Natural killer cell (primary cell): ENCODE results near the gene CDR2L. TPM values are rescaled to one million over a fixed set of nuclear protein-coding genes. Genes with fewer than 3 reads are reported as not detected.

ENCODE experiments used
- ATAC-seq, 3 donors: fragments of 150-1000 bp in 2 of 3; fragments of 200-7000 bp in 1 of 3; cut with Tn5 transposase; 1 replicate in 1 of 3; 2 replicates in 2 of 3; pipeline ENCODE4 v1.10.0; 2021; ENCODE audit warnings: mild to moderate bottlenecking in 2 of 3, moderate library complexity in 2 of 3
- DNase-seq, 2 donors: peaks; one replicate each; pipeline versions ENCODE4 v3.0.0 to v3.0.0-alpha.2; 2013 to 2021; ENCODE audit warnings: mixed read lengths in 1 of 2
- H3K27ac ChIP-seq: one replicate; pipeline ENCODE4 v1.5.1; 2013; ENCODE audit warnings: mild to moderate bottlenecking, low read length
- H3K27me3 ChIP-seq: one replicate; pipeline ENCODE4 v1.6.1; 2013; ENCODE audit warnings: low read length; ENCODE audit not compliant: control insufficient read depth, insufficient read depth
- H3K36me3 ChIP-seq: one replicate; pipeline ENCODE4 v1.6.1; 2013; ENCODE audit warnings: low read length; ENCODE audit not compliant: control insufficient read depth, insufficient read depth
- H3K4me1 ChIP-seq: one replicate; pipeline ENCODE4 v1.6.1; 2013; ENCODE audit warnings: low read length; ENCODE audit not compliant: control insufficient read depth, insufficient read depth
- H3K4me3 ChIP-seq: one replicate; pipeline ENCODE4 v1.5.1; 2013; ENCODE audit warnings: low read length
- H3K9me3 ChIP-seq: one replicate; pipeline ENCODE4 v1.6.1; 2013; ENCODE audit warnings: low read length; ENCODE audit not compliant: control insufficient read depth, insufficient read depth
- H3K27ac Mint-ChIP-seq, 2 donors: one replicate each; pipeline ENCODE4 v1.8.0; 2022; ENCODE audit warnings: mild to moderate bottlenecking in 2 of 2, mixed read lengths in 2 of 2, moderate library complexity in 1 of 2
- H3K27me3 Mint-ChIP-seq, 2 donors: one replicate each; pipeline ENCODE4 v1.8.0; 2022; ENCODE audit warnings: low read depth in 2 of 2, mixed read lengths in 2 of 2
- H3K36me3 Mint-ChIP-seq: one replicate; pipeline ENCODE4 v1.8.0; 2022; ENCODE audit warnings: mixed read lengths
- H3K4me1 Mint-ChIP-seq, 2 donors: one replicate each; pipeline ENCODE4 v1.8.0; 2022; ENCODE audit warnings: mixed read lengths in 2 of 2
- H3K4me3 Mint-ChIP-seq: one replicate; pipeline ENCODE4 v1.8.0; 2022; ENCODE audit warnings: mild to moderate bottlenecking, moderate library complexity, mixed read lengths
- H3K9me3 Mint-ChIP-seq, 2 donors: one replicate each; pipeline ENCODE4 v1.8.0; 2022; ENCODE audit warnings: mixed read lengths in 2 of 2
- CTCF ChIP-seq: fragments of 200-600 bp; IDR thresholded peaks from one replicate; pipeline ENCODE4 v1.8.0; 2022; ENCODE audit warnings: antibody characterized with exemption
- WGBS: methylation state at CpG from one replicate; pipeline ENCODE4 v1.1.7; 2013; ENCODE audit warnings: missing lambda C conversion rate; ENCODE audit not compliant: insufficient coverage; 5-methylcytosine and 5-hydroxymethylcytosine counted together
- intact Hi-C: fragments of 100-400 bp; cut with micrococcal nuclease; formaldehyde crosslinking; loops from one replicate; pipeline ENCODE4 v1.14.2; 2022
- total RNA-seq, 4 donors: library from RNA; stranded (reverse); fragments of 120-200 nt in 1 of 4; gene quantifications; one replicate each; pipeline versions ENCODE4 v1.2.3 to v1.2.4, GENCODE V29; 2013 to 2022

CDR2L gene
- total RNA-seq, 3 donors from 2014 or later (not counting 1 experiment from before 2014, with no cell fraction given): 0.14 to 0.23 TPM; not detected in 1

GRCh38 chr17:75049057-75049456 lies 61.6 kb downstream of the CDR2L start:
- 100% methylated on average over 4 of the region's 5 CpGs for WGBS
- H3K4me1 ChIP-seq: peaks cover 19% of the 10 kb centered on the region
- H3K36me3 ChIP-seq: peaks cover 22% of the 10 kb centered on the region
- Mint-ChIP-seq H3K4me3 (peak overlapping the region; percentile 97), H3K36me3 (no peaks in the 10 kb centered on the region), H3K9me3 (no peaks in the 10 kb centered on the region), H3K4me1 (peaks cover 33 to 34% of the 10 kb centered on the region in 2 donors), H3K27ac (peak overlapping the region; percentile 85 to 98), H3K27me3 (no peaks in the 10 kb centered on the region)
- no peak for TF ChIP-seq CTCF
- H3K27ac ChIP-seq: no peak overlapping the region
- intact Hi-C loops: no loop called here
- no peak overlapping the region for H3K4me3 ChIP-seq
- no peaks in the 10 kb centered on the region for H3K9me3 ChIP-seq
- no peaks in the 10 kb centered on the region for H3K27me3 ChIP-seq
- DNase-seq (no peak), ATAC-seq (no peak)

- no peaks in the 10 kb centered on the region for H3K9me3 ChIP-seq
- no peaks in the 10 kb centered on the region for H3K27me3 ChIP-seq
- Mint-ChIP-seq H3K27ac (peak overlapping the region in 1 of 2 donors; percentile 18), H3K4me3 (no peak overlapping the region), H3K36me3 (no peaks in the 10 kb centered on the region), H3K27me3 (no peaks in the 10 kb centered on the region), H3K4me1 (peaks cover 30 to 32% of the 10 kb centered on the region in 2 donors), H3K9me3 (no peaks in the 10 kb centered on the region)
- peaks cover 19% of the 10 kb centered on the region for H3K4me1 ChIP-seq
- DNase-seq (no peak), ATAC-seq (no peak)
- H3K27ac ChIP-seq: no peak overlapping the region
- H3K4me3 ChIP-seq: no peak overlapping the region
- peaks cover 25% of the 10 kb centered on the region for H3K36me3 ChIP-seq
- intact Hi-C loops: no loop called here
- TF ChIP-seq CTCF: no peak
Observed at GRCh38 chr17:75049706-75050105, 62.3 kb downstream of the CDR2L start.

- no peaks in the 10 kb centered on the region for H3K27me3 Mint-ChIP-seq
- H3K36me3 ChIP-seq: peaks cover 30% of the 10 kb centered on the region
- peaks cover 14 to 15% of the 10 kb centered on the region in 2 donors for H3K4me1 Mint-ChIP-seq
- H3K27ac Mint-ChIP-seq: no peak overlapping the region
- no peak overlapping the region for H3K4me3 Mint-ChIP-seq
- DNase-seq (no peak), ATAC-seq (no peak)
- WGBS: 94% methylated on average over 2 of the region's 2 CpGs
- H3K36me3 Mint-ChIP-seq: no peaks in the 10 kb centered on the region
- no peak overlapping the region for H3K4me3 ChIP-seq
- no peaks in the 10 kb centered on the region for H3K9me3 ChIP-seq
- no peaks in the 10 kb centered on the region for H3K27me3 ChIP-seq
- no peaks in the 10 kb centered on the region for H3K9me3 Mint-ChIP-seq
- H3K4me1 ChIP-seq: peaks cover 10% of the 10 kb centered on the region
- H3K27ac ChIP-seq: no peak overlapping the region
- TF ChIP-seq CTCF: no peak
- intact Hi-C loops: no loop called here
Observed at GRCh38 chr17:75051941-75052340, 64.5 kb downstream of the CDR2L start.

Other genes with a start within 250 kb of the CDR2L start
- 100 to 1,000 TPM; 323 to 372 (median 362) TPM for gene NHERF1, start 239.0 kb upstream of the CDR2L start, total RNA-seq
- 10 to 100 TPM; 20.0 to 27.2 (median 24.8) TPM for gene NAT9, start 211.3 kb upstream of the CDR2L start, total RNA-seq
- gene GRIN2C, start 127.7 kb upstream of the CDR2L start, total RNA-seq: not detected
- 1 to 10 TPM; 4.5 to 9.1 (median 7.8) TPM for gene FDXR, start 114.6 kb upstream of the CDR2L start, total RNA-seq
- gene FADS6, start 94.0 kb upstream of the CDR2L start, total RNA-seq: not detected
- gene USH1G, start 64.4 kb upstream of the CDR2L start, total RNA-seq: not detected
- not detected for gene OTOP2, start 63.4 kb upstream of the CDR2L start, total RNA-seq
- gene OTOP3, start 51.7 kb upstream of the CDR2L start, total RNA-seq: not detected
- 1 to 10 TPM in 2 of 3 donors, under 1 TPM in 1; 0.66 to 9.5 (median 2.8) TPM for gene HID1, start 14.9 kb upstream of the CDR2L start, total RNA-seq
- gene MRPL58, start 25.0 kb downstream of the CDR2L start, total RNA-seq: 10 to 100 TPM in 2 of 3 donors, 1 to 10 TPM in 1; 9.0 to 15.7 (median 12.9) TPM
- gene ATP5PD, start 59.3 kb downstream of the CDR2L start, total RNA-seq: 10 to 100 TPM; 74.7 to 96.3 (median 75.2) TPM
- 10 to 100 TPM; 17.4 to 27.0 (median 24.7) TPM for gene KCTD2, start 59.6 kb downstream of the CDR2L start, total RNA-seq
- gene SLC16A5, start 100.3 kb downstream of the CDR2L start, total RNA-seq: 10 to 100 TPM in 1 of 3 donors, 1 to 10 TPM in 2; 6.3 to 11.2 (median 10.0) TPM
- 10 to 100 TPM in 2 of 3 donors, 1 to 10 TPM in 1; 9.3 to 18.6 (median 11.3) TPM for gene ARMC7, start 122.3 kb downstream of the CDR2L start, total RNA-seq
- 10 to 100 TPM; 58.1 to 67.4 (median 61.2) TPM for gene NT5C, start 144.1 kb downstream of the CDR2L start, total RNA-seq
- 10 to 100 TPM; 45.0 to 54.8 (median 50.5) TPM for gene JPT1, start 166.9 kb downstream of the CDR2L start, total RNA-seq
- gene SUMO2, start 195.3 kb downstream of the CDR2L start, total RNA-seq: 100 to 1,000 TPM; 240 to 294 (median 250) TPM
- gene NUP85, start 218.0 kb downstream of the CDR2L start, total RNA-seq: 10 to 100 TPM; 71.1 to 78.1 (median 77.0) TPM